H9 (cell line): ENCODE results near the gene C1QBP. TPM values are rescaled to one million over a fixed set of nuclear protein-coding genes. Genes with fewer than 3 reads are reported as not detected.

Source experiments
- DNase-seq: peaks from one replicate; pipeline ENCODE4 v3.0.0-alpha.2; 2017
- H2AFZ ChIP-seq: one replicate; pipeline ENCODE4 v1.6.1; 2013; ENCODE audit warnings: mild to moderate bottlenecking, low read length, control low read depth, moderate library complexity
- H2AK5ac ChIP-seq: 2 replicates; pipeline ENCODE4 v1.6.1; 2013; ENCODE audit warnings: low read length, control low read depth, mixed read lengths; ENCODE audit not compliant: insufficient read length
- H2BK120ac ChIP-seq: one replicate; pipeline ENCODE4 v1.6.1; 2013; ENCODE audit warnings: low read depth, mild to moderate bottlenecking, low read length, control low read depth, inconsistent platforms; ENCODE audit not compliant: poor library complexity, severe bottlenecking
- H2BK12ac ChIP-seq: 2 replicates; pipeline ENCODE4 v1.6.1; 2013; ENCODE audit warnings: low read length, control low read depth, mixed read lengths, low read depth; ENCODE audit not compliant: insufficient read length
- H2BK15ac ChIP-seq: 2 replicates; pipeline ENCODE4 v1.6.1; 2013; ENCODE audit warnings: low read depth, low read length, control low read depth
- H2BK20ac ChIP-seq: one replicate; pipeline ENCODE4 v1.6.1; 2013; ENCODE audit warnings: low read depth, mild to moderate bottlenecking, low read length, control low read depth, inconsistent platforms; ENCODE audit not compliant: poor library complexity, severe bottlenecking
- H2BK5ac ChIP-seq: 2 replicates; pipeline ENCODE4 v1.6.1; 2013; ENCODE audit warnings: low read length, control low read depth, mixed read lengths; ENCODE audit not compliant: insufficient read length
- H3K14ac ChIP-seq: 2 replicates; pipeline ENCODE4 v1.6.1; 2013; ENCODE audit warnings: low read length, control low read depth; ENCODE audit not compliant: insufficient read depth
- H3K18ac ChIP-seq: 2 replicates; pipeline ENCODE4 v1.6.1; 2013; ENCODE audit warnings: low read depth, mild to moderate bottlenecking, mixed read lengths, low read length, control low read depth; ENCODE audit not compliant: insufficient read length
- H3K23ac ChIP-seq: 2 replicates; pipeline ENCODE4 v1.6.1; 2013; ENCODE audit warnings: low read length, control low read depth, mixed read lengths, low read depth; ENCODE audit not compliant: insufficient read length
- H3K23me2 ChIP-seq: 2 replicates; pipeline ENCODE4 v1.6.1; 2013; ENCODE audit warnings: low read depth, mild to moderate bottlenecking, mixed read lengths, low read length, control low read depth; ENCODE audit not compliant: insufficient read length, poor library complexity, severe bottlenecking
- H3K27ac ChIP-seq: 2 replicates; pipeline ENCODE4 v1.5.1; 2013; ENCODE audit warnings: low read length, control low read depth, mixed read lengths, low read depth; ENCODE audit not compliant: insufficient read length
- H3K27me3 ChIP-seq: 2 replicates; pipeline ENCODE4 v1.6.1; 2013; ENCODE audit warnings: low read length, control low read depth, inconsistent platforms; ENCODE audit not compliant: insufficient read depth
- H3K4ac ChIP-seq: 2 replicates; pipeline ENCODE4 v1.6.1; 2013; ENCODE audit warnings: low read depth, mild to moderate bottlenecking, control low read depth, inconsistent platforms, low read length, moderate library complexity
- H3K4me1 ChIP-seq: 2 replicates; pipeline ENCODE4 v1.6.1; 2013; ENCODE audit warnings: low read length, control low read depth, inconsistent platforms; ENCODE audit not compliant: insufficient read depth
- H3K4me2 ChIP-seq: 2 replicates; pipeline ENCODE4 v1.6.1; 2013; ENCODE audit warnings: low read length, control low read depth, mixed read lengths; ENCODE audit not compliant: insufficient read length, insufficient read depth
- H3K56ac ChIP-seq: 2 replicates; pipeline ENCODE4 v1.6.1; 2013; ENCODE audit warnings: low read depth, mild to moderate bottlenecking, mixed read lengths, low read length, control low read depth; ENCODE audit not compliant: insufficient read length
- H3K79me1 ChIP-seq: 2 replicates; pipeline ENCODE4 v1.6.1; 2013; ENCODE audit warnings: low read depth, mild to moderate bottlenecking, moderate library complexity, low read length, control low read depth, inconsistent platforms; ENCODE audit not compliant: insufficient read depth, poor library complexity, severe bottlenecking
- H3K79me2 ChIP-seq: 2 replicates; pipeline ENCODE4 v1.6.1; 2013; ENCODE audit warnings: low read length, control low read depth, inconsistent platforms; ENCODE audit not compliant: insufficient read depth
- H3K9ac ChIP-seq: 2 replicates; pipeline ENCODE4 v1.6.1; 2013; ENCODE audit warnings: low read length, control low read depth, mixed read lengths; ENCODE audit not compliant: insufficient read length; ENCODE audit errors: extremely low read depth
- H3K9me3 ChIP-seq: one replicate; pipeline ENCODE4 v1.6.1; 2013; ENCODE audit warnings: low read depth, low read length, inconsistent platforms; ENCODE audit not compliant: control insufficient read depth
- H3T11ph ChIP-seq: one replicate; pipeline ENCODE4 v1.6.1; 2013; ENCODE audit warnings: mild to moderate bottlenecking, low read length, control low read depth, inconsistent platforms
- H4K20me1 ChIP-seq: one replicate; pipeline ENCODE4 v1.6.1; 2013; ENCODE audit not compliant: control insufficient read depth, insufficient read length, insufficient read depth
- H4K5ac ChIP-seq: 2 replicates; pipeline ENCODE4 v1.6.1; 2013; ENCODE audit warnings: low read depth, mild to moderate bottlenecking, mixed read lengths, low read length, control low read depth; ENCODE audit not compliant: insufficient read length
- H4K8ac ChIP-seq: replicated peaks from 2 replicates; pipeline ENCODE4 v1.6.1; 2013; ENCODE audit warnings: low read length, control low read depth, mixed read lengths, low read depth; ENCODE audit not compliant: insufficient read length
- H4K91ac ChIP-seq: 2 replicates; pipeline ENCODE4 v1.6.1; 2013; ENCODE audit warnings: low read depth, mild to moderate bottlenecking, moderate library complexity, mixed read lengths, low read length, control low read depth; ENCODE audit not compliant: insufficient read length
- H3K27ac Mint-ChIP-seq, 3 experiments: 2 replicates in 2 of 3; 3 replicates in 1 of 3; pipeline ENCODE4 v1.8.0; 2020 to 2021; ENCODE audit warnings: mixed read lengths in 3 of 3, mild to moderate bottlenecking in 1 of 3, moderate library complexity in 1 of 3
- H3K27me3 Mint-ChIP-seq: 2 replicates; pipeline ENCODE4 v1.8.0; 2021; ENCODE audit warnings: low read depth, mild to moderate bottlenecking, moderate library complexity, mixed read lengths
- H3K36me3 Mint-ChIP-seq, 3 experiments: 2 replicates in 2 of 3; 3 replicates in 1 of 3; pipeline ENCODE4 v1.8.0; 2020 to 2021; ENCODE audit warnings: low read depth in 3 of 3, mixed read lengths in 3 of 3; ENCODE audit not compliant: insufficient read depth in 1 of 3
- H3K4me1 Mint-ChIP-seq, 2 experiments: 2 replicates each; pipeline ENCODE4 v1.8.0; 2020; ENCODE audit warnings: mixed read lengths in 2 of 2
- H3K4me3 Mint-ChIP-seq, 2 experiments: 2 replicates in 1 of 2; 3 replicates in 1 of 2; pipeline ENCODE4 v1.8.0; 2020 to 2021; ENCODE audit warnings: mild to moderate bottlenecking in 2 of 2, mixed read lengths in 2 of 2, moderate library complexity in 1 of 2
- H3K9me3 Mint-ChIP-seq, 2 experiments: 2 replicates in 1 of 2; 3 replicates in 1 of 2; pipeline ENCODE4 v1.8.0; 2020; ENCODE audit warnings: mild to moderate bottlenecking in 2 of 2, mixed read lengths in 2 of 2, moderate library complexity in 1 of 2
- CTCF ChIP-seq: fragments of 200-600 bp; sonication (generic); conservative IDR thresholded peaks from 3 replicates; pipeline ENCODE4 v1.8.0; 2021; ENCODE audit warnings: antibody characterized with exemption, mild to moderate bottlenecking
- WGBS: extraction: QIAGEN DNeasy Blood & Tissue Kit; methylation state at CpG from one replicate; pipeline ENCODE4 v1.1.7; 2013; ENCODE audit warnings: missing lambda C conversion rate, low lambda C conversion rate, mixed read lengths; ENCODE audit not compliant: insufficient read length; ENCODE audit errors: extremely low coverage; 5-methylcytosine and 5-hydroxymethylcytosine counted together
- total RNA-seq: library from RNA; stranded (reverse); gene quantifications from 2 replicates; pipeline ENCODE4 v1.2.1, GENCODE V29; 2021

The C1QBP gene
- total RNA-seq, 1 experiment from 2014 or later: 390 TPM

- H3K27me3 Mint-ChIP-seq: peaks cover 1% of the 10 kb centered on the region; the same call in 1 of the 2 replicates
Observed at GRCh38 chr17:5488752-5489151, 49.8 kb upstream of the C1QBP start.

More at GRCh38 chr17:5488752-5489151, 49.8 kb upstream of the C1QBP start:
- Histone ChIP-seq H2BK15ac (no peak overlapping the region), H4K91ac (no peak overlapping the region), H2AK5ac (no peak overlapping the region), H3K9me3 (no peaks in the 10 kb centered on the region), H3K79me1 (peaks cover 3% of the 10 kb centered on the region), H3K4ac (no peak overlapping the region), H3K4me2 (no peak overlapping the region), H3T11ph (no peak overlapping the region), H2BK20ac (no peak overlapping the region), H3K23ac (no peak overlapping the region), H3K27me3 (no peaks in the 10 kb centered on the region), H4K20me1 (no peaks in the 10 kb centered on the region), H2BK120ac (no peak overlapping the region), H3K4me1 (no peaks in the 10 kb centered on the region), H3K14ac (no peak overlapping the region), H4K5ac (no peak overlapping the region), H3K79me2 (peaks cover 13% of the 10 kb centered on the region; the same call in 1 of the 2 replicates), H3K18ac (no peak overlapping the region), H2AFZ (no peak overlapping the region), H3K9ac (no peak overlapping the region), H2BK12ac (no peak overlapping the region), H3K27ac (no peak overlapping the region), H3K56ac (no peak overlapping the region), H3K23me2 (peaks cover 12% of the 10 kb centered on the region), H4K8ac (no peak overlapping the region), H2BK5ac (no peak overlapping the region)
- Mint-ChIP-seq H3K9me3 (no peaks in the 10 kb centered on the region), H3K27ac (no peak overlapping the region), H3K4me1 (peaks cover 4 to 21% of the 10 kb centered on the region in 2 experiments), H3K4me3 (no peak overlapping the region), H3K36me3 (peaks cover 21 to 47% (median 37%) of the 10 kb centered on the region in 3 experiments)
- no peak for TF ChIP-seq CTCF
- DNase-seq: no peak
- WGBS: no CpG with 5 or more reads among the region's 8 CpGs
